ENCODE measurements around the gene PRLH.
"Not testable (repeated sequence)": the region's sequence is repeated elsewhere in the genome, so short reads cannot be mapped to it uniquely, and the experiment has no call there.

Gene PRLH

DNA sequence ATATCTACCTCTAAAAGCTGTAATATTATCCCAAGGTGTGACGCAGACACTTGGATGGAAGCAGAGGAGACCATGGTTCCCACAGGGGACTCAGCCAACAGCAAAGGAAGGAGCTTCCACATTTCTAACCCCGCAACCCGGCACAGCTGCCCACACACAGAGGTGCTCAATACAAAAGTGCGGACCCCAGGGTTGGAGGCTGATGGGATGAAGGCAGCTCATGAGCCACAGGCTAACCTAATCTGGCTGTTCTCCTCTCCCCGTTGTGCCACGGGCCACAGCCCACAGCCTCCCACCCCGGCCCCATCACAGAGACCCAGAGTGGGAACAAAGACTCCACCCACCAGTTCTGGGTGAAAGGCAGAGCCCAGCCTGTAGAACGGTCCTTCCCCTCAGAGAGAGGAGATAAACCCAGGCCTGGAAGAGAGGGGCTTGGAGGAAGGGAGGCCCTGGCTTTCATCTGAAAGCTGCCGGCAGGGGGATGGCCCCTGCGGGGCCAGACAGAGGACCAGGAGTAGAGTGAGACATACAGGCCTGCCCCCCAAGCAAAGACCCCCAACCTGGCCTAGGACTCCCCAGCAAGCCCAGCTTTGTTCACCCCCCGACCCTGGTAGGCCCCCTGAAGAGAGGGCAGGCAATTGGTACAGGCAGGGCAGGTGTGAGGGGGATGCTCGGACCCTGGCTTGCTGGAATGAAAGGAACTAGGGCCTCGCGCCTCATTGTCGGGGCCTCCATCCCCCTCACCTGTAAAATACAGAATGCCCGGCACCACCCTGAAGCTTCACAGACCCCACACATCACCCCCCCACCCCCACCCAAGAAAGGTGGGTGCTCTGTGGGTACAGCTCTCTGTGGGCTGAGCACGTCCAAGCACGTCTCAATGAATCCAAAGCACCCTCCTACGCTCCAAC is 17.3 kb downstream of the PRLH start:
- DNase-seq: no peak

DNA sequence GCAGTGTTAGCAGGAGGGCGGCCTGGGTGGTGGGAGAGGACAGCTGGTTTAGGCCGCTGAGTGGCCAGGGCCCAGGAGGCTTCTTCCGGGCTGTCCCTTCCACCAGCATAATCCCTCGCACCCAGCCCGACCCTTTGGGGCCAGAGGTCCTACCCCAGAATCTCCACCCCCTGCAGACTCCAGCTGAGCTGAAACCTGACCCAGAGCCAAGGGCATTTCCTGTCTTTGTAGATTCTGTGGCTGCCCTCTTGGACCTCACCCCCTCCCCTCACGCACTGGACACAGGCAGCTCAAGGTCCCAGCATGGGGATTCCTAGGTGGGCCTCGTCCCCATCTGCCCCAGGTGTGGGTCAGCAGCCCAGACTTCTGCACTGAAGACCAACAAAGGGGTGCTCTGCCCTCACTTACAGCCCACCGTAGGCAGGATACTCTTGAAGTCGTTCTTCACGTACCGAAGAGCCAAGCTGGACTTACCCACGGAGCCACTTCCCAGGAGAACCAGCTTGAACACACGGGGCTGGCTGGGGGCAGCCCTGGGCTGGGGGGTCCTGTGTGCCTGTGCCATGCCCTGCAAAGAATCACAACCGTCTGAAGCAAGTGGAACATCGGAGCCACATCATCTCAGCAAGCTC is 19.3 kb downstream of the PRLH start:
- DNase-seq: no peak

DNA sequence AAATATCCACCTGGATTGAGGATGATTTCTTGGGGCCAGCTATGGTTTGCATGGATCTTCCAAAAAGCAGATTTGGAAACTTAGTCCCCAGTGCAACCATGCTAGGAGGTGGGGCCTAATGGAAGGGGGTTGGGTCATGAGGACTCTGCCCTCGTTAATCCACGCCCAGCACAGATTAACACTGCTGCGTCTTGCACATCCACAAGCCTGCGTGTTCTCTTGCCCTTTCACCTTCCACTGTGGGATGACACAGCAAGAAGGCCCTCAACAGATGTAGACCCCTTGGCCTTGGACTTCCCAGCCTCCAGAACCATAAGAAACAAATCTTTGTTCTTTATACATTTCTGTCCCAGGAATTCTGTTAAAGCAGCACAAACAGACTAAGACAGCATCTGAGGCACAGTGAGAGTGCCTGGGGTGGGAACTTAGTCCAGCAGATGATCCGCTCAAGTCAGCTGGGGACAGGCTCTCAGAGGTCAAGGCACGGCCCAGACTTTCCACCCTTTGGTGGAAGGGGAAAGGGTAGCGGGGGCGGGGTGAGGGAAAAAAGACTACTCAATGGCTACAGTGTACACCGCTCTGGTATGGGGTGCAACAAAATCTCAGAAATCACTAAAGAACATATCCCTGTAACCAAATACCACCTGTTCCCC is 21.8 kb downstream of the PRLH start:
- DNase-seq: no peak

DNA sequence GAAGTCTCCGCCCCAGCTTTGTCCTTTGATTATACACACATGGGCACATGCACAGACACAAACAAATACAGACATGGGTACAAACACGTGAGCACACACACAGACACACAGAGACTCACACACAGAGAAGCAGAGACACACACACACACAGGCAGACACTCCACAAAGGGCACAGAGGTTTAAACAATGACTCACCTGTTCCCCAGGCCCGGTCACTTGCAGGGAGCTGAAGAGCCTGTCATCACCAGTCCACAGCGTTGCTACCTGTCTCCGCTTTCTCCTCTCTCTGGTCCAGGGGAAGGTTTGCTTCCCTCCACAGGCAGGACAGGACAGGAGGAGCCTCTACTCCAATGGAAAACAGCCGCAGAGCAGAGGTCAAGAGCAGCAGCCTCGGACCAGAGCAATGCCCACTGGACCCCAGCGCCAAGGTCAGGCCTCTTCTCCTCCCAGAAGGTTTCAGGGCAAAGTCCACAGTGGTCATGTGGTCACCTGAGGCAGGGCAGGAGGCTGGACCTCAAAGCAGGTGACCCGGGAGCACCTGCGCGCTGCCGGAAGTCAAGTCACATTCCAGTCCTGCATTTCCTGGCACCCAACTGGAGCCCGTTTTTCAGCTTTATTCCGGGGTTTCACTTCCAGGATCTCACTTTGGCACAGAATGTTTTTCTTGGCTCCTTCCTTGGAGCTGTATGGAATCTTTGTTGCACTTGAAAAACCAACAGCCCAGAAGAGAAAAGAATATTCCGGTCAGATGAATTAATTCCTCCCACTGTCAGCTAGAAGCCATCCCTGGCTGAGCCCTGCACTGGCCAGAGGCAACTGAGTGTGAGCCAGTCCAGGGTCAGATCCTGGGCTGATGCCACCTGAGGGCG is 24.1 kb downstream of the PRLH start, which contains the start of gene RAB17:
RAB17 (minus strand) TSS at position 463 of the 869 bp plus-strand sequence. CDS start 4,580 bp downstream, outside the sequence.
- no peak for DNase-seq

DNA sequence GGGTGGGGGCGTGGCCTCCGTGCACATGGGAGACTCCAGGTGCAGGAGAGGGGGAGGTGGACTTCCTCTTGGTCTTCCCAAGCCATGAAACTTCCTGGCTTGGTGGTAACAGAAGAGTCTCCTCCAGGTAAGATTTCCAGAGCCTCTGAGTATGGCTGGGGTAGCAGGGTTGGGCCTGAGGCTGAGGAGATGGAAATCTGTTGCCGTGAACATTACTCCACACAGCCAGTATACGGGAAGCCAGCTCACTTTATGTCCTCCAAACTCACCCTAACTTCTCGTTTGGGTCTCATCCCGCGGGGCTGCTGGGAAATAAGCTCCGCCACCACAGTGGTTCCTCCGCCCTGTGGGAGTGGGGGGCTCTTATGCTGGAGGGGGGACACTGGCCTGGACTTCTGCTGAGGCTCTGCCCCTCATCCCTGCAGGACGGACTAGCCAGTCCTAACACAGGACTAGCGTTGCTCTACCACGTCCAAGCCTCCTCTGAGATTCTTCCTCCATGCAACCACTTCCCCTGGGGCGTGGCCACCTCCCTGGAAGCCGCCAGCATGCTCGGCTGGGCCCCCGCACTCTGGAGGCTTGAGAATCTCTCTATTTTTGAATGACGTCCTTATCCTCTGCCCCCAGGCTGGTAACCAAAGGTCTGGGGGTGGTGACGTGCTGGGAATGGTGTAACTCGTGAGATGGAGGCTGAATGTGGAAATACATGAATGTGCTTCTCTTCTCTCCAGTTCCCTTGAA is 24.9 kb downstream of the PRLH start:
- DNase-seq: no peak

DNA sequence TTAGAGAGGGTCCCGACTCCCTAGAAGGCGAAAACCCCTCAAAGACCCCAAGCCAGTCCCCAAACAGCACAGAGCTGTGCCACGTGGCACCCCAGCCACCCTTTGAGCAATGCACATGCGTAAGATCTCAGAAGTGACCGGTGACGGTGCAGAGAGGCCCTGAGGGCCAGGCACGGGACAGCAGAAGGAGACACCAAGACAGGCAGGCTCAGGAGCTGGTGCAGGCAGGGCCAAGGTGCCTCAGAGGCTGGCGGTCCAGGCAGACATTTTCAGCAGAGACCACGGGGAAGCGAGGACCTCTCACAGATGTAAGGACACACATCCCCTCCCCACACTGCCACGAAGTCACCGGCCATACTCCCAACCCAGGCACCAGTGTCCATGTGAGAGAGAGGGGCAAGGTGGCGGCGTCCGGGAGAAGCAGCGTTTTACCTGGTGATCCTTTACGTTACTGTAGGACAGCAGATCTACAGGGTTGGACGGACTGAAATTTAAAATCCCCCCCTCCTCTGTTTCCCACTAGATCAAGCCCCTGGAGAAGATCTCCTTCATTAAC is 26.1 kb downstream of the PRLH start:
- DNase-seq: no peak

DNA sequence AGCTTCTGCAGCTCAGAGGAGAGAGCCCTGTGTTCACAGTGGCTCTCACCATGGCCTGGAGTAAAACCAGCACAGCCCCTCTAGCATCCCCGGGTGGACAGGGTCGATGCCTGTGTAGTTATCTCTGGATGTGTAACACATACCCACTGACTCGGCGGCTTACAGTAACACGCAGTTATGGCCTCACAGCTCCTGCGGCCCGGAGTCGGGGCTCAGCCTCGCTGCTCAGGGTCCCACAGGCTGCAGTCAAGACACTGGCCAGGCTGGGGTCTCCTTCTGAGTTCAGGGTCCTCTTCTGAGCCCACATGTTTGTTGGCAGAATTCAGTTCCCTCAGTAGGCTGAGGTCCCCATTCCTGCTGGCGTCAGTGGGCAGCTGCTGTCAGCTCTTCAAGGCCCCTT is 26.7 kb downstream of the PRLH start:
- DNase-seq: no peak

DNA sequence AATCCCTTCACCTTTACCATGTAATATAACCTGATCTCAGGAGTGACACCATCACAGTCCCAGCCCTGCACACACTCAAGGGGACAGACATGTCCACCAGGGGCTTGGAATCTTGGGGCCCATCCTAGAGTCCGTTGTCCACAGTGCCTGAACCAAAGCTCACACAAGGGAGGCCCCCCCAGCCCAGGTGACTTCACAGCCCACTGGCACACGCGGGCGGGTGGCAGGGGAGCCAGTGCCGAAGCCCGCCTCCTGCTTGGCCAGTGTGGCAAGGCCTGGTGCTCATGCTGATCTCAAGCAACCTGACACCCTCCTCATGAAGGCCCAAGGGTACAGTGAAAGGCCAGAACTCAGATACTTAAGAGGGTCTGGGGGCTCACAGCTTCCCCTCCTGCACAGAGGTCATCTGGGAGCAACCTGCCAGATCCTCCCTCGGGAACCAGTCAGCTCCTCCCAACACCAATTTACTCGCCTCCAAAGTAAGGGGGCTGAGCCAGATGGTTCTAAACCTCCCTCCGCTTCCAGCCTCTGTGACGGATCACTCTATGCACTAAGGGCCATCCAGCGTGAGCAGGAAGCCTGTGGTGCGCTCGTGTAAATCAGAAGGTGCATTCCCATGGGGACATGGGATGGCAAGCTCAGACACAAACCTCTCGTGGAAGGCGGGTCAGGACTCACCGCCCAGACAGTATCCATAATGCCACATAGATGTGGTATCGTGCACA is 27.4 kb downstream of the PRLH start:
- no peak for DNase-seq

DNA sequence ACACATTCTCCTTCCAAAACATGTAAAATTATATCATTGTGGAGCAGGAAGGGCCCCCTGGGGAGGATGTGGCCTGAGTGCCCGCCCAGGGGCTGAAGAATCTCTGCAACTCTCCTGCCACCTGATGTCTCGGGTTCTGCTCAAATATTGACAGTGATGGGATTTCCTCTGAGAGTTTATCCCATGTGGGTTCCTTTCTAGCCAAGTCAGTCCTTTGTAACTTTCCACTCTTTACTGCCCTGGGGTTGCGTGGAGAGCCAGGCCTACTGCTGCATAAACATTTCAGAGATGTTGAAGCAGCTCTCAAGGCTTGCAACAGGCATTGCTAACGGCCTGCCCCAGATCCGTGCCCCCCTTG is 28.1 kb downstream of the PRLH start:
- no peak for DNase-seq

DNA sequence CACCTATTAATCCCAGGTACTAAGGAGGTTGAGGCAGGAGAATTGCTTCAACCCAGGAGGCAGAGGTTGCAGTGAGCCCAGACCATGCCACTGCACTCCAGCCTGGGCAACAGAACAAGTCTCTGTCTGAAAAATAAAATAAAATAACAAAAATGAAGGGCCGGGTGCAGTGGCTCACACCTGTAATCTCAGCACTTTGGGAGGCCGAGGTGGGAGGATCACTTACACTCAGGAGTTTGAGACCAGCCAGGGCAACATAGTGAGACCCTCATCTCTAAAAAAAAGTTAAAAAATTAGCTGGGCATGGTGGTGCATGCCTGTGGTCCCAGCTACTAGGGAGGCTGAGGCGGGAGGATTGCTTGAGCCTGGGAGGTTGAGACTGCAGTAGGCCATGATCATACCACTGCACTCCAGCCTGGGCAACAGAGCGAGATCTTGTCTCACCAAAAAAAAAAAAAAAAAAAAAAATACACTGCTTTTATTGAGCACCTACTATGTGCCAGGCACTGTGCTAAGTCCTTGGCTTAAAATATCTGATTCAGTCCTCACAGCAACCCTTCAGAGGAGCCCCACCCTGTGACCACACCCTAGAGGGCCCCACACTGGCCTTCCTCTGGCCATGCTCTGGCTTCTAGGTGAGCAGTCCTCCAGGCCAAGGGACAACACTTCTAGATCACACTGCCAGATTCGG is 29.6 kb downstream of the PRLH start:
- DNase-seq: not testable (repeated sequence)

DNA sequence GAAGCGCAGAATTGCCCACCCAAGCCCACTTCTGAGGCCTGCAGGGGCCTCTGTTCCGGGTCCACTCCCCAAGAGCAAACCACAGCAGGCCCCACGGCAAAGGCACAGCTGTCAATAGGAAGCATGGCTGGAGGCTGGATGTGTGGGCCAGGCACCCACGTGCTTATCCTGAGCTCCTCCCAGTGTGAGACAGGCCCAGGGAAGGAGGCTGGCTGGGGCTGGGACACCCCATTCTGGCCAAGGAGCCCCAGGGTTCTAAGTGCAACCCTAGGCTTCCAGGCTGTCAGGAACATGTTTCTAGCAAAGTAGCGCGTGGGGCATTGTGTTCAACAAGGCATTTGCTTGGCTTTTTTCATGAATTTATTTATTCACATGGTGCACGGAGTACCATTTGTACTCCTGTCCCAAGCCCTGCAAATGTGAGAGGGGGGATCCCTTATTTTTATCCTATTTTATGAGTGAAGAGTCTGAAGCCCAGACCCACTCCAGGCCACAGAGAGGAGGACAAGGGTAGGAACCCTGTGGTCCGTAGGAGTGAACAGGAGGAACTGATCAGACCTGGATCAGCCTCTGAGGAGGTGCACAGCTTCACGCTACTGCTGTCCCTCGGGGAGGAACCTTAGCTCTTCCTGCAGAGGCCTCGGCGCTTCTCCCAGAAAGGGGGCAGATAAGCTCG is 30.3 kb downstream of the PRLH start:
- no peak for DNase-seq

DNA sequence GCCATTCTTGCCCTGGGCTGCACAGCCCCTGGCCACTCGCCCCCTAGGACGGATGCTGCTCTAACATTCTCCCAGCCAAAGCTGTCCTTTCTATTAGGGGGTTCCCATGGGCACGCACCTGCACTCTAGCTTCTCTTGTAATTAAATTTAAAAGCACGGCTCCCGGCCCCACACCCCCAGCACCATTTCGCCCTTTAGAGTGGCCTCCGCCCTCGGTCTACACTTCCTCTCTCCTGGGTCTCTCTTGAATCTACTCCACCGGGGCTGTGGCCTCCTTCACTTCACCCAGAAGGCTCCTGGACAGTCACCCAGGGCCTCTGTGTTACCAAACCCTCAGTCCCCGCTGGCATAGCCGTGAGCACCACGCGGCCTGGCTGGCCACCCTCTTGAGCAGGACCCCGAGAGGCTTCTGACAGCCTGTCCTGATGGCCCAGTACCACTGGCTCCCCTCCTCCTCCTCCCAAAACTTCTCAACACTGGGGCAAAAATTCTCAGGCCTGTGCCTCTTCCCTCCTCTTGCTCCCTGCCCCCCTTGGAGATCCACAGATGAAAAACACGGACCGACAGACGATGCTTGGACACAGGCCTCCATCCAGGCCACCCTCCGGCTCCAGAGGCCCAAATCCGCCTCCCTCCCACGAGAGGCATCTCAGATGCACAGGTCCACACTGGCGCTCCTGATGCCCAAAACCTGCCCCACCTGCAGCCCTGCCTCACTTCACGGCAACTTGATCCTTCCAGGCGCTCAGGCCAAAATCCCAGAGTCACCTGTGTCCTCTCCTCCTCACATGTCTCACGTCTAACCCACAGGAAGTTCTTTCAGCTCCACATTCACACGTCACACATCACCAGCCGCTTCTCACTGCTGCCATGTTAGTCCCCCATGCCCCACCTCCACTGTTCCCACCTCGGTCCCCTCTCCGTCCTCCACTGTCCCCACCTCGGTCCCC is 31.1 kb downstream of the PRLH start:
- DNase-seq: no peak

DNA sequence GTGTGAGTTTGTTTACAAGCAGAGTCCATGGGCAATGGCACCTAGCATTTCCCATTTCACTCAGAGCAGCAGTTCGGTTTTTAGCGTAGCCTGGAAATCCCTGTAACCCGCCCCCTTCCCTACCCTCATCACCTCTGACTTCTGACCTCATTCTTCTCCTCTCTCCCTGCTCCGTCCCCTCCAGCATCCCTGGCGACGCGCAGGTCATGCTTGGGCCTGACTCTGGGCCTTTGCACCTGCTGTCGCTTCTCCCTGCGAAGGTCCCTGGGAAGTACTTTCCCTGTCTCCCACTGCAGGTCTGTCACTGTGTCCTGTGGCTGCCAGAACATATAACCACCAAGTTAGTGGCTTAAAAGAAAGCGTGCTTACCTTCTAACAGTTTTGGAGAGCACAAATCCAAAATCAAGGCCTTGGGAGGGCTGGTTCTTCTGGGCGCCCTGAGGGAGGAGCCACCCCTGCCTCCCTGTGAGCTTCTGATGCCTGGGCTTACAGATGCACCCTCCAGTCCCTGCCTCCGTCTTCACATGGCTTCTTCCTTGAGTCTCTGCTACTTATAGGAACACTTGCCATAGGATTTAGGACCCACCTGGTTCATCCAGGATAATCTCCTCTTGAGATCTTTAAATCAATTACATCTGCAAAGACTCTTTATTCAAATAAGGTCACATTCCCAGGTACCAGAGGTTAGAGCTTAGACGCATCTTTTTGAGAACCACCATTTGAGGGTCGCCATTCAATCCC is 32.3 kb downstream of the PRLH start:
- DNase-seq: no peak

DNA sequence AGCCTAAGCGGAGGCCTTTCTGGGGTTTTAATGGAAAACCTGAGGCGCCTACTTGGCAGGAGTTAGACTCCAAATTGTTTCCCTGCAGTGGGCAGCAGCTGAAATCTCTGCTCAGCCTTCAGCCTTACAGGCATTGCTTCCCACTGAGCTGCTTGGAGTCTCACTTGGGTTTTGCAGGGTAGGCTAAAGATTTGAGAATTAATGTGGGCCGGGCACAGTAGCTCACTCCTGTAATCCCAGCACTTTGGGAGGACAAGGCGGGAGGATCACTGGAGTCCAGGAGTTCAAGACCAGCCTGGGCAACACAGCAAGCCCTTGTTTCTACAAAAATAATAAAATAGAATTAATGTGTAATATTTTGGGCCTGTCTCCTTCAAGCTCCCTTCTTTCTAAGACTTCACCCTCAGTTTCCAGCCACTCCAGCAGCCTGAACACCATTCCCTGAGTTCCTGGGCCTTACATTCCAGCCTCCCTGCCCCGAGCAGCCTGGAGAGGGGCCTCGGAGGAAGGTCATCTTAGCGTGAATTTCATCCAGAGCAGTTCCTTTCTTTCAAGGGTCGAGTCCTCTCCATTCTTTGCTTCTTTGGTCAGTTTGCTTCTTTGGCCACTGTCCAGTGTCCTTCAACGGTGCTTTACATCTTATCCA is 33.2 kb downstream of the PRLH start:
- DNase-seq: no peak

DNA sequence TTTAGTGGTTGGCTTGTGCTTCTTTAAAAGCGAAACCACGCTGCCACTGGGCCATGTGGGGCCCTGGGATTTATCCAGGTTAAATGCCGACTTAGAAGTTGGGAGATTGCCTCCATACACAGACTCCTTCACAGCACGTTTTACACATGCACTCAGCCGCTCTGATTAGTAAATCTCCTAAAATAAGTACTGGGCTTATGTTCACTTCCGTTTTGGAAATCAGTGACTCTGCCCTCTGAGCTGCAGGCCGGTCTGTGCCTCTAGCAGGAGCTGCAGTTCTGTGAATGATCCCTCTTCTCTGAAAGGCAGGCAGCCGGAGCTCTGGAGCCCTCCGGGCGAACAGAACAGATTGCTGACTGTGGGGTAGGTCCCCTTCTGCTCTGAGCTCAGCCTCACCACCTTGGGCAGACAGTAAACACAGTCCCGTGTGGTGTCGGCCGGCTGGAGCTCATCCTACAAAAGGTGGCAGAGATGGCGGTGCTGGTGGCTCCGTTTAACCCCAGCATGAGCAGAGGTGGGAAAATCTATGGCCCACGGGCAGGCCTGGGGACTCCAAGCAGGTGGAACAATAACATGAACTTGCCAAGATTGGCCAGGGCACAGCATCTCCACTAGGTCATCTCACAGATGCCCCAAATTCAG is 34.0 kb downstream of the PRLH start:
- DNase-seq: no peak

DNA sequence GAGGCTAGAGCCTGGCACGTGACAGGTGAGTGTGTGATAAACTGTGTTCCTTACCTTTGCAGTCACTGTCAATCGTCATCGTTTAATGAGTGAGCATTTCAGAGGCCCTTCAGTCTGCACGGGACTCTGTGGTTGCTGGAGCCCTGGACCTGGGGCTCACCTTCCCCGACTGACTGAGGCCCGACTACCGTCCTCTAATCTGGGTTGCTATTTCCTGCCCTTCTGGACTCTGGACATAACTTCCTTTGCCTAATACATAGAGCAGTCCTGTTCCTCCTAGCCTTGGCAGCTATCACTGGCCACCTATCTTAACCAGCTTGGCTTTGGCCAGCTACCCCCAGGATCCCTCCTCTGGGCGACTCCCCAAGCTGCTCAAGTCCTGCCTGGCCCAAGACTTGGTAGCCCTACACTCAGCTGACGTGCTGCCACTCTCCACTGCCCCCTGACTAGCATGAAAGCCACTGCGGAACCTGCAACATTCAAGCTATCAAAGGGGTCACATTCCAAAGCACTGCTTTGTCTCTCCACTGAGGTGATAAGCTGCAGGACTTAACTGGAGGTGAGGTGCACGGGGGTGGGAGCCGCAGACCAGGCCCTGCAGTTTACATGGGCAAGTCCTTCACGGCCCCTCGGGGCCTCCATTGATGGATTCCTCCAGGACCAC is 35.2 kb downstream of the PRLH start:
- no peak for DNase-seq

All from NCI-H1092 treated with DMSO at 0.1 percent for 48 hours (cell line).